IPS-18c (cell line): Measurements from ENCODE around the gene CFAP161.
"Not testable (repeated sequence)": the region's sequence is repeated elsewhere in the genome, so short reads cannot be mapped to it uniquely, and the experiment has no call there.

Experiments
- H3K4me3 ChIP-seq: 2 replicates; pipeline ENCODE4 v1.7.0; 2013; ENCODE audit warnings: low read depth, mild to moderate bottlenecking, low read length, moderate library complexity; ENCODE audit not compliant: insufficient read depth
- H3K9me3 ChIP-seq: one replicate; pipeline ENCODE4 v1.6.1; 2013; ENCODE audit warnings: mild to moderate bottlenecking, low read length, moderate library complexity; ENCODE audit not compliant: control insufficient read depth, insufficient read depth

Gene CFAP161

DNA sequence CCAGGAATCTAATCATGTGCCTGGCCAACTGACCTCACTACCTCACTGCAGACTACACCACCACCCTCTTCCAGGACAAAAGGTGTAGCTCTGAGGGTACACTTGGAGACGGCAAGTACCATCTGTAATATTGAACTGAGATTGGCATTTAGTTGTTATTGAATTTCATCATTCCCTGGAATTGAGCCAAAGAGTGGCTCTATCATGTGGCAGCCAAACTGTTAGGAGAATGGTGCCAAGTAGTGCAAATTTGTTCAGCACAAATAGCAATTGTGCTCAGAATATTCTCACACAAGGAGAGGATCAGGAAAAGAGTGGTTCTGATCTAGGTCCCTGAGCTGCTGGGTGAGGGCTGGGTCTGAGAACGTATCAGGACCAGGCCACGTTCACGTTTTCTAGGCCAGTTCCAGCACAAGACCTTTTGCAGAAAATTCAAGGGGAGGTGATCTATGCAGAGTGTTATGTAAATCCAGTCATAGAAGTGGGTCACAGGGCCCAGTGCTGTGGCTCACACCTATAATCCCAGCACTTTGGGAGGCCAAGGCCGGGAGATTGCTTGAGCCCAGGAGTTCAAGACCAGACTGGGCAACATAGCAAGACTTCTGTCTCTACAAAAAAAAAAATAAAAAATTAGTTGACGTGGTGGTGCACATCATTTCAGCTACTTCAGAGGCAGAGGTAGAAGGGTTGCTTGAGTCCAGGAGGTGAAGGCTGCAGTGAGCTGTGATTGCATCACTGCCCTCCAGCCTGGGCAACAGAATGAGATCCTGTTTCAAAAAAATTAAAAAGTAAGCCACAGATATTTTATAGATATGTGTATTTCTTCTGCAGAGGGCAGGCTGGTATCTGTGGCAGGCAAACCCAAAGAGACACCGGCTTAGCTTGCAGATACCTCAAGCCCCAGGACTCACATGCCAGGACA lies 31.9 kb upstream of the CFAP161 start:
- Histone ChIP-seq H3K4me3 (no peak overlapping the region), H3K9me3 (no peaks in the 10 kb centered on the region)

DNA sequence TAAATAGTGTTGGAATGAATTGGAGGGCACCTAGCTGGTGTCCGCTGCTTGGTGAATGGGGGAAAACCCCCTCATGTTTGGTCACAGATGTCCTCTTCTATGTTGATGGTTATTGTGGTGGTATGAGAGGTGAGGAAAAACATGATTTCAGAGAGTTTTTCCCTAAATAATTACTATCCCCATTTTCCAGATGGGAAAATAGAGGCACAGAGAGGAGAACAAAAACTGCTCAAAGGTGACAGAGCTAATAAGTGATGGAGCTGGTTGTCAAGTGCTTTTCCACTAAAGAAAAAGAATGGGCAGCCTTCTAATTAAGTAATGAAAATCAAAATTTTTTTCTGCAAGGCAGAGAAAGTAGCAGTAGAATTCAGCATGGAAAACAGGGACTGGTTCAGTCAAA lies 30.2 kb upstream of the CFAP161 start:
- Histone ChIP-seq H3K4me3 (no peak overlapping the region), H3K9me3 (no peaks in the 10 kb centered on the region)

DNA sequence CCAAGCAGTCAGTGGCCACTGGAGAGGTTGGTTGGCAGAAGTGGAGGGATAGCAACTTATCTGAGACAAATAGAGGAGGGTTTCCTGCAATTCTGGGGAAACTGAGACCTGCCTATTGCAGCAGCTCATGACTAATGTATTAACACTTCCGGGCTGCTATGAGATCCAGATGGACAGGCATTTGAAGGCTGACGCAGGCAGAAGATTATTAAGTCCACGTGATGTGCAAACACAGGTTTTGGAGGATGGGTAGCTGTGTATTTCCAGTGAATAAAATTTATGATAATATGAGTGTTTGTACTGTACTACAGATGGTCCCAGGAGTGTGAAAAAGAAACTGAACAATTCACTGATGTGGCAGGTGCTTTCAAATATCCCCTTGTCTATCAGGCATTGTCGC lies 28.5 kb upstream of the CFAP161 start:
- Histone ChIP-seq H3K9me3 (no peaks in the 10 kb centered on the region), H3K4me3 (no peak overlapping the region)

GRCh38 chr15:81106560-81106959 lies 27.5 kb upstream of the CFAP161 start:
- Histone ChIP-seq H3K9me3 (no peaks in the 10 kb centered on the region), H3K4me3 (no peak overlapping the region)

- H3K4me3 ChIP-seq: no peak overlapping the region
- no peaks in the 10 kb centered on the region for H3K9me3 ChIP-seq
Measured at GRCh38 chr15:81107889-81108288, 26.2 kb upstream of the CFAP161 start.

- no peaks in the 10 kb centered on the region for H3K9me3 ChIP-seq
- no peak overlapping the region for H3K4me3 ChIP-seq
Measured at GRCh38 chr15:81108427-81108826, 25.6 kb upstream of the CFAP161 start.

DNA sequence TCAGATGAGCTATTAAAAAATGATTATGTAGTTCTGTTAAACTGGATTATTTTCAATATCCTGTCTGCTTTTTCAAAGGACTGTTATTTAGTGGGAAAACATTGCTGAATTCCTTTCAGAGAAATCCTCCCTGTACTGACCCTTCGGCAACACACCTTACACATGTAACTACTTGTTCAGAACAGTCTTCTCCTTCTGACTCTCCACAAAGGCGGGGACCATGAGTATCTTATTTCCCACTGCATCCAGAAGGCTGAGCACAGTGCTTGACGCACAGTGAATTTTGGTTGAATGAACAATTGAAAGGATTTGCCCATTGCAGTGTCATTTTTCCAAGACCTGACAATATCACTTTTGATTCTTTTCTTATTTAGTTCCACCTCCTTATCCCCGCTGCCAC lies 23.1 kb upstream of the CFAP161 start:
- H3K9me3 ChIP-seq: no peaks in the 10 kb centered on the region
- H3K4me3 ChIP-seq: no peak overlapping the region

DNA sequence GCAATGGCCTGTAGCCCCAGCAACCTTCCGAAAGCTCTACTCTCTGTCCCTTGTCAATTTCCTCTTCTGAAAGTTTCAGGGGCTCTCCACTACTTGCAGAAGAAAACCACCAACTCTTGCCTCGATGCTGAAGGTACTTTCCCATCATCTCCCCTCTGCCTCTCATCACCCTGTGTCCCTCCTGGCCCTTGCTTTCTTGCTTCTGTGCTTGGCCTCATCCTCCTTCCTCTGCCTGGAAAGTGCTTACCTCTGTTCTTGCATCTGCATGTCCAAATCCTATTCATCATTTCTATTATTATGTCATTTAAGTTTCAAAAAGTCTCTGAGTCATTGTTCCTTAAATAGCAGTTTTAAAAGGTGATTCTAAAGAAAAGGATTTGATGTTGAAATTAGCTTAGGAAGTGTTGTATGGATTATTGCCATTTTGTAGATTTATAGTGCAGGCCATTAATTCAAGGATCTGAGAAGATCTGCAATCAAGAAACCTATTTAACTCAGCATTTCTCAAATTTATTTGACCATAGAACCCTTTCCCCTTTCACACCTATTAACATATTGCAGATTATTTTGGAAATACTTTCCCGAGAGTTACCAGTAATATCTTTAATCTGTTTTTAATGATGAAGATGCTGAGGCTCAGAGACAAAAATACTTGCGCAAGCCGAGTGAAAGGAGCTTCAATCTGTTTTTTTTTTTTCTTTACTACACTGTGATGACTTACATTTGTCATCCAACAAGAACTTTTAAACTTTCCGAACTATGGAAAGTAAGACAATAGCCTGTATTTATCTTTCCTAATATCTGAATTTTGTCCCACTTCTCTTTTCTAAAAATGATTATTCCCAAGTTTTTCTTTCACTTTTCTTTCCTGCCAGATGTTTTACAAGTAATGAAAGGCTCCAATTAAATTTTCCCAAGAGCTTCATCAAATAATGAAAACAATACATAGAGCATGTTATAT lies 22.3 kb upstream of the CFAP161 start:
- Histone ChIP-seq H3K4me3 (no peak overlapping the region), H3K9me3 (no peaks in the 10 kb centered on the region)

GRCh38 chr15:81113204-81113657 lies 20.8 kb upstream of the CFAP161 start:
- H3K9me3 ChIP-seq: no peaks in the 10 kb centered on the region
- no peak overlapping the region for H3K4me3 ChIP-seq

GRCh38 chr15:81113861-81114291 lies 20.2 kb upstream of the CFAP161 start:
- no peak overlapping the region for H3K4me3 ChIP-seq
- no peaks in the 10 kb centered on the region for H3K9me3 ChIP-seq

DNA sequence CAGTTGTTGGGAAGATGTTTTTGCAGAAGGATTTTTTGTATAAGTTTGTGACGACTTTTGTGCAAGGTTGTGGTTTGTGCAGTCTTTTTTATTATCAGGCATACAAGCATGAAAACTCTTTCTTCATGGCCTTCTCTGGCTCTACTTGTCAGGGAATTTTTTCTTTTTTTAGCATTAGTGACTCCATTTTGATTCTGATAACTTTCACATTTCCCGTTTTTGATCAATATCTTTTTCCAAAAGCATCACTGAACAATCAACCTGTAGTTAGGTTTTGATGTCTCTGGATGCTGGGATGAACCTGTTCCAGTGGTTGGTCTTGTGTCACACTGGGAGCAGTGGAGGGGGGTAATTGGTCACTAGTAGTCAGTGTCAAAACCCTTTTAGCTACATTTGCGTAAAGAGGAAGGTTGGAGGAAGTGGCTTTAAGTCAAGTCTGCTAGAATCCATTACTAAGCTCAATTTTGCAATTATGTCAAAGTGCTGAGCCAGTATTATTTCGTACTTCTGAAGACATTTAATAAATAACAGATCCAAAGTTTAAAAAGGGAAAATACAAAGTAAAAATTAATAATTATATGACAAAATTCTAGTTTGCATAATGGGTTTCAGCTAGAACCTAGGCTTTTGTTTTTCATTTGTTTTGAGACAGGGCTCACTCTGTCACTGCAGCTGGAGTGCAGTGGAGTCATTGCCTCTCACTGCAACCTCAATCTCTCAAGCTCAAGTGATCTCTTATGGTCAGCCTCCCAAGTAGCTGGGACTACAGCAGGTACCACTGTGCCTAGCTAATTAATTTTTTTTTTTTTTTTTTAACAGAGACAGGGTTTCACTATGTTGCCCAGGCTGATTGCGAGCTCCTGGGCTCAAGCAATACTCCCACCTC lies 18.8 kb upstream of the CFAP161 start:
- Histone ChIP-seq H3K9me3 (no peaks in the 10 kb centered on the region), H3K4me3 (no peak overlapping the region)

- H3K4me3 ChIP-seq: no peak overlapping the region
- no peaks in the 10 kb centered on the region for H3K9me3 ChIP-seq
Measured at GRCh38 chr15:81117136-81117535, 16.9 kb upstream of the CFAP161 start.

GRCh38 chr15:81117581-81117980 lies 16.5 kb upstream of the CFAP161 start:
- Histone ChIP-seq H3K9me3 (no peaks in the 10 kb centered on the region), H3K4me3 (no peak overlapping the region)

DNA sequence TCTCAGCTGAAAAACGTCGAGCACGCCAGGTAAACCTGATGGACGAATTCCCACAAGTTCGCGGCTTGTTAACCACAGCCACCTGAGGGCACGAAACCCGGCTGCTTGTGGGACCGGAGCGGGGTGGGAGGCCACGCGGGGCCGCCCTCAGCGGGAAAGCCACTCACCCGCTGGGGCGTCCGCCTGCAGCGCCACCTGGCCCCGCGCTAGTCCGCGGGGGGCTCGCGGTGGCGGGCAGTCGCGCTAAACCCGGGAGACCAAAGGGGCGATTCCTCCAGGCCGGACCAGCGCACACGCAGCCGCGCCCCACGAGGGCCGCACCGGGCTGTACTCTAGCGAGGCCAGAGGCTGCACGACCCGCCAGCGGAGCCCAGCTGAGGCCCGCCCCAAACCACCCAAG lies 15.7 kb upstream of the CFAP161 start:
- H3K4me3 ChIP-seq: no peak overlapping the region
- H3K9me3 ChIP-seq: no peaks in the 10 kb centered on the region

GRCh38 chr15:81120069-81120468 lies 14.0 kb upstream of the CFAP161 start:
- Histone ChIP-seq H3K9me3 (no peaks in the 10 kb centered on the region), H3K4me3 (no peak overlapping the region)

DNA sequence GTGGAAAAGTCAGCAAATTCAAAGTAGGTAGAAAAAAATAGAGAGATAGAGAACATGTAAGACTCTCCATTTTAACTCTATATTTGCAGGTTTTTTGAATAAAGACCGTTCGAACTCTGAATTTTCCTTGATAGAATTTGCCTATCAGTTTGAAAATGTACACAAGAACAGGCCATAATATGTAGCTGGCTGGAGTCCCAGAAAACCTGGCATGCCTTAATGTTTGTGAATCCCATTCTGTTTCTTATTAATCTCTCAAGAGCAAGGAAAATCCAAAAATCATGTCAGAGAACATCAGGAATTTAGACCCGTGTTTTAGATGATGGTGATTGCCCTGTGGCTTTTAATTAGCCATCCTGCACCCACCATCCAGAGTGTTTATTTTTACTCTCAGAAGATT lies 7.2 kb upstream of the CFAP161 start:
- Histone ChIP-seq H3K4me3 (no peak overlapping the region), H3K9me3 (no peaks in the 10 kb centered on the region)

GRCh38 chr15:81141478-81141877 lies 7.4 kb downstream of the CFAP161 start:
- not testable (repeated sequence) for H3K9me3 ChIP-seq, H3K4me3 ChIP-seq
